Nephron (organoid): ENCODE data around the gene SIM2.
A peak's percentile ranks its signal among the peaks of the same experiment; 100 is the strongest.
"Not testable (repeated sequence)": the region's sequence is repeated elsewhere in the genome, so short reads cannot be mapped to it uniquely, and the experiment has no call there.

Experiments
- H3K27ac Mint-ChIP-seq, 3 experiments: 2 replicates each; pipeline ENCODE4 v1.8.0; 2020; ENCODE audit warnings: mixed read lengths in 3 of 3, mild to moderate bottlenecking in 2 of 3, moderate library complexity in 1 of 3
- H3K27me3 Mint-ChIP-seq: 2 replicates; pipeline ENCODE4 v1.8.0; 2021; ENCODE audit warnings: low read depth, mild to moderate bottlenecking, moderate library complexity, mixed read lengths
- H3K36me3 Mint-ChIP-seq: 2 replicates; pipeline ENCODE4 v1.8.0; 2020; ENCODE audit warnings: low read depth, mixed read lengths
- H3K4me1 Mint-ChIP-seq: 2 replicates; pipeline ENCODE4 v1.8.0; 2020; ENCODE audit warnings: mixed read lengths
- H3K4me3 Mint-ChIP-seq, 3 experiments: 2 replicates each; pipeline ENCODE4 v1.8.0; 2020; ENCODE audit warnings: mild to moderate bottlenecking in 3 of 3, mixed read lengths in 3 of 3, moderate library complexity in 2 of 3
- H3K9me3 Mint-ChIP-seq: 2 replicates; pipeline ENCODE4 v1.8.0; 2020; ENCODE audit warnings: mixed read lengths
- TF ChIP-seq, protein P1 (sequence below), 3 experiments: fragments of 200-600 bp; sonication (generic); IDR thresholded peaks; one replicate each; pipeline ENCODE4 v1.5.0; 2021; ENCODE audit warnings: antibody characterized with exemption in 3 of 3; ENCODE audit not compliant: unreplicated experiment in 3 of 3

The SIM2 gene, protein sequence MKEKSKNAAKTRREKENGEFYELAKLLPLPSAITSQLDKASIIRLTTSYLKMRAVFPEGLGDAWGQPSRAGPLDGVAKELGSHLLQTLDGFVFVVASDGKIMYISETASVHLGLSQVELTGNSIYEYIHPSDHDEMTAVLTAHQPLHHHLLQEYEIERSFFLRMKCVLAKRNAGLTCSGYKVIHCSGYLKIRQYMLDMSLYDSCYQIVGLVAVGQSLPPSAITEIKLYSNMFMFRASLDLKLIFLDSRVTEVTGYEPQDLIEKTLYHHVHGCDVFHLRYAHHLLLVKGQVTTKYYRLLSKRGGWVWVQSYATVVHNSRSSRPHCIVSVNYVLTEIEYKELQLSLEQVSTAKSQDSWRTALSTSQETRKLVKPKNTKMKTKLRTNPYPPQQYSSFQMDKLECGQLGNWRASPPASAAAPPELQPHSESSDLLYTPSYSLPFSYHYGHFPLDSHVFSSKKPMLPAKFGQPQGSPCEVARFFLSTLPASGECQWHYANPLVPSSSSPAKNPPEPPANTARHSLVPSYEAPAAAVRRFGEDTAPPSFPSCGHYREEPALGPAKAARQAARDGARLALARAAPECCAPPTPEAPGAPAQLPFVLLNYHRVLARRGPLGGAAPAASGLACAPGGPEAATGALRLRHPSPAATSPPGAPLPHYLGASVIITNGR

DNA sequence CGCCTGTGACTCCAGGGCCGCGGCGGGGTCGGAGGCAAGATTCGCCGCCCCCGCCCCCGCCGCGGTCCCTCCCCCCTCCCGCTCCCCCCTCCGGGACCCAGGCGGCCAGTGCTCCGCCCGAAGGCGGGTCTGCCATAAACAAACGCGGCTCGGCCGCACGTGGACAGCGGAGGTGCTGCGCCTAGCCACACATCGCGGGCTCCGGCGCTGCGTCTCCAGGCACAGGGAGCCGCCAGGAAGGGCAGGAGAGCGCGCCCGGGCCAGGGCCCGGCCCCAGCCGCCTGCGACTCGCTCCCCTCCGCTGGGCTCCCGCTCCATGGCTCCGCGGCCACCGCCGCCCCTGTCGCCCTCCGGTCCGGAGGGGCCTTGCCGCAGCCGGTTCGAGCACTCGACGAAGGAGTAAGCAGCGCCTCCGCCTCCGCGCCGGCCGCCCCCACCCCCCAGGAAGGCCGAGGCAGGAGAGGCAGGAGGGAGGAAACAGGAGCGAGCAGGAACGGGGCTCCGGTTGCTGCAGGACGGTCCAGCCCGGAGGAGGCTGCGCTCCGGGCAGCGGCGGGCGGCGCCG, at the start of gene SIM2:
Gene SIM2 (plus strand): TSS at position 135 of the 565 bp plus-strand sequence. CDS start 632 bp downstream, outside the sequence.
- TF ChIP-seq, protein P1, sequence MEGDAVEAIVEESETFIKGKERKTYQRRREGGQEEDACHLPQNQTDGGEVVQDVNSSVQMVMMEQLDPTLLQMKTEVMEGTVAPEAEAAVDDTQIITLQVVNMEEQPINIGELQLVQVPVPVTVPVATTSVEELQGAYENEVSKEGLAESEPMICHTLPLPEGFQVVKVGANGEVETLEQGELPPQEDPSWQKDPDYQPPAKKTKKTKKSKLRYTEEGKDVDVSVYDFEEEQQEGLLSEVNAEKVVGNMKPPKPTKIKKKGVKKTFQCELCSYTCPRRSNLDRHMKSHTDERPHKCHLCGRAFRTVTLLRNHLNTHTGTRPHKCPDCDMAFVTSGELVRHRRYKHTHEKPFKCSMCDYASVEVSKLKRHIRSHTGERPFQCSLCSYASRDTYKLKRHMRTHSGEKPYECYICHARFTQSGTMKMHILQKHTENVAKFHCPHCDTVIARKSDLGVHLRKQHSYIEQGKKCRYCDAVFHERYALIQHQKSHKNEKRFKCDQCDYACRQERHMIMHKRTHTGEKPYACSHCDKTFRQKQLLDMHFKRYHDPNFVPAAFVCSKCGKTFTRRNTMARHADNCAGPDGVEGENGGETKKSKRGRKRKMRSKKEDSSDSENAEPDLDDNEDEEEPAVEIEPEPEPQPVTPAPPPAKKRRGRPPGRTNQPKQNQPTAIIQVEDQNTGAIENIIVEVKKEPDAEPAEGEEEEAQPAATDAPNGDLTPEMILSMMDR (IDR thresholded peaks at IDR 0.05; ENCODE audit: unreplicated experiment in 3 of 3), result no peak
- Mint-ChIP-seq H3K9me3 (no peaks in the 10 kb centered on the region), H3K27ac (peak within 1 kb of the TSS in 1 of 3 experiments; percentile 92), H3K27me3 (peaks cover 97% of the 10 kb centered on the region), H3K4me3 (peak within 1 kb of the TSS; percentile 76 to 84 (median 79)), H3K36me3 (no peaks in the 10 kb centered on the region), H3K4me1 (peaks cover 38% of the 10 kb centered on the region)

DNA sequence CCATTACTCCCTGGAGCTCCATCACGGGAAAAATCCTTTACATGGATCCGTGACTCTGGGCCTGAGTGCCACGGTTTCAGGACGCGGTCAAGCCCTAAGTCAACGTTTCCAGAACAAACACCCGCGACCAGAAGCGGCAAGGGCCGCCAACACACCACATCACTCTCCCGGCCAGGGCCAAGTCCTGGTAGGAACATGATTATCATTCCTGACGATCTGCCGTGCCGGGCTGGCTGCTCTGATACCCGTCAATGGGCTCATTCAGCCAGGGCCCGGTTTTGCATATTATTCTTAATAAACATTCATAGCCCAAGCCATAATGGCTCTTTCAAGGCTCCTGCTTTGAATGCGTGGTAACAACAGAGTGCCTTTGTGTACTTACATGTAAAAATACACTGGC, 44.6 kb upstream of the SIM2 start:
- Mint-ChIP-seq H3K4me1 (no peaks in the 10 kb centered on the region), H3K36me3 (no peaks in the 10 kb centered on the region), H3K27ac (no peak overlapping the region), H3K27me3 (peaks cover 26% of the 10 kb centered on the region), H3K4me3 (no peak overlapping the region), H3K9me3 (no peaks in the 10 kb centered on the region)
- TF ChIP-seq, protein P1 (IDR thresholded peaks at IDR 0.05; ENCODE audit: unreplicated experiment in 3 of 3), result no peak

DNA sequence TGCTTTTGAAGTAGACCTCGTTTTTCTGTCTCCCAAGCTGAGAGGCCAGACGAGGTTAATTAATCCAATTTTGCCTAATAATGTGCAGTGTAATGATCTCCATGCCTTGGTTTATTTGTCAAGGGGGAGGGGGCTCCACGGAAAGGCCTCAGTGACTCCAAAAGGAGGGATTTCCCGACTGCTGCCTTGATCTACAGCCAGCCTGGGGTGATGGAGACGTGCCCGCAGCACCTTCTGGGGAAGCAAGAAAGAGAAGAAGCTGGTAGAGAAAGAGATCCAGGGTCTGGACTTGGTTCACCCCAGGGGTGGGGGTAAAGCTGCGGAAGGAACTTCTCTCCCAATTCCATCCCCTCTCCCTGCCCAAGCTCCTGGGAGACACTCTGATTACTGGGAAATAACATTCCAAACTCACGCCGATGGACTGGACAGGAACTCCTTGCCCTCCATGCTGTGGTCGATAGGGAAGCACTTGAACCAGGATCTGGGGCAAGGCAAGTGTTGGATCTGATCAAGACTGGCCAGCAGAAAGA, 44.1 kb upstream of the SIM2 start:
- Mint-ChIP-seq H3K9me3 (no peaks in the 10 kb centered on the region), H3K4me3 (no peak overlapping the region), H3K4me1 (no peaks in the 10 kb centered on the region), H3K27me3 (peaks cover 26% of the 10 kb centered on the region), H3K36me3 (no peaks in the 10 kb centered on the region), H3K27ac (no peak overlapping the region)
- TF ChIP-seq, protein P1 (IDR thresholded peaks at IDR 0.05; ENCODE audit: unreplicated experiment in 3 of 3), result no peak

DNA sequence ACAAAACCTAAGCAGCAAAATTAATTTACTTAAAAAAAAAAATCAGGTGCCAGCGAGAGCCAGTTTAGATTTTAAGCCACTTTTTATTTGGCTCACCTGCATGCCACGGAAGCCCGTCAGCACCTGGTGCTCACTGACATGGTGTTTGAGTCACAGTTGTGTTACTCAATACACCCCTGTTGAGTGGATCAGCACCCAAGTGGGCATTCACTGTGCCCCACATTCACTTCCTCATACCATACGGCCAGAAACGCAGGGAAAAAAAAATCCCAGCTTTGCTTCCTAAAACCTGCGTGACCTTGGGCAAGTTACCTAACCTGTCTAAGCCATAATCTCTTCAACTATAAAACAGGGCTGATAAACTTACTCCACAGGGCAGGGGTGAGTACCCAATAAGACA, 42.8 kb upstream of the SIM2 start:
- H3K27ac Mint-ChIP-seq, result no peak overlapping the region
- H3K4me3 Mint-ChIP-seq, result no peak overlapping the region
- TF ChIP-seq, protein P1 (IDR thresholded peaks at IDR 0.05; ENCODE audit: unreplicated experiment in 3 of 3), result no peak
- H3K9me3 Mint-ChIP-seq, result no peaks in the 10 kb centered on the region
- no peaks in the 10 kb centered on the region for H3K4me1 Mint-ChIP-seq
- no peaks in the 10 kb centered on the region for H3K36me3 Mint-ChIP-seq
- H3K27me3 Mint-ChIP-seq, result peaks cover 32% of the 10 kb centered on the region

DNA sequence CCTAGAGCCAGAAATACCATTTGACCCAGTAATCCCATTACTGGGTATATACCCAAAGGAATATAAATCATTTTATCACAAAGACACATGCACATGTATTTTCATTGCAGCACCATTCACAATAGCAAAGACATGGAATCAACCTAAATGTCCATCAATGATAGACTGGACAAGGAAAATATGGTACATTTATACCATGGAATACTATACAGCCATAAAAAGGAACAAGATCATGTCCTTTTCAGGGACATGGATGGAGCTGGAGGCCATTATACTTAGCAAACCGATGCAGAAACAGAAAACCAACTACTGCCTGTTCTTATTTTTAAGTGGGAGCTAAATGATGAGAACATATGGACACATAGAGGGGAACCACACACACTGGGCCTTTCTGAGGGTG, 41.6 kb upstream of the SIM2 start:
- not testable (repeated sequence) for H3K4me1 Mint-ChIP-seq, H3K4me3 Mint-ChIP-seq, H3K27ac Mint-ChIP-seq, H3K36me3 Mint-ChIP-seq, H3K9me3 Mint-ChIP-seq
- H3K27me3 Mint-ChIP-seq, result peaks cover 38% of the 10 kb centered on the region

DNA sequence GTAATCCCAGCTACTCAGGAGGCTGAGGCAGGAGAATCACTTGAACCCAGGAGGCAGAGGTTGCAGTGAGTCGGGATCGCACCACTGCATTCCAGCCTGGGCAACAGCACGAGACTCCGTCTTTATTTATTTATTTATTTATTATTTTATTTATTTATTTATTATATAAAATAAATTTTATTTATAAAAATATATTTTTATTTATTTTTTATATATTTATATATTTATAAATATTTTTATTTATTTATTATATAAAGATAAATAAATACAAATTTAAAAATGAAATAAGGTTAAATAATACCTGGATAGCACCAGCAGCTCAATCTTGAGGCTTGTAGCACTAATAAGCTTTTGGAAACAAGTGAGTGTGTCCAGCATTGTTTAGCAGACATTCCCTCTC, 40.9 kb upstream of the SIM2 start:
- no peaks in the 10 kb centered on the region for H3K36me3 Mint-ChIP-seq
- no peak overlapping the region for H3K27ac Mint-ChIP-seq
- peaks cover under 1% of the 10 kb centered on the region for H3K4me1 Mint-ChIP-seq
- H3K27me3 Mint-ChIP-seq, result peaks cover 36% of the 10 kb centered on the region
- no peak overlapping the region for H3K4me3 Mint-ChIP-seq
- H3K9me3 Mint-ChIP-seq, result no peaks in the 10 kb centered on the region
- TF ChIP-seq, protein P1 (IDR thresholded peaks at IDR 0.05; ENCODE audit: unreplicated experiment in 3 of 3), result no peak
